ENCODE data around the gene PCDHGB6.
"Not testable (repeated sequence)": the region's sequence is repeated elsewhere in the genome, so short reads cannot be mapped to it uniquely, and the experiment has no call there.

The PCDHGB6 gene

GRCh38 chr5:141403387-141403786, 4.4 kb upstream of the PCDHGB6 start:
- H3K4me3 ChIP-seq (ENCODE audit: low read length) = no peak overlapping the region
- TF ChIP-seq CTCF (conservative IDR thresholded peaks at IDR 0.05; ENCODE audit: low read depth, low read length) = no peak
- no peak for DNase-seq (ENCODE audit: low read depth)

GRCh38 chr5:141409598-141410306, 1.9 kb downstream of the PCDHGB6 start:
- DNase-seq (ENCODE audit: low read depth) = no peak
- no peak for TF ChIP-seq CTCF (conservative IDR thresholded peaks at IDR 0.05; ENCODE audit: low read depth, low read length)
- no peak overlapping the region for H3K4me3 ChIP-seq (ENCODE audit: low read length)

GRCh38 chr5:141411575-141411974, 3.8 kb downstream of the PCDHGB6 start:
- H3K4me3 ChIP-seq (ENCODE audit: low read length) = no peak overlapping the region
- no peak for TF ChIP-seq CTCF (conservative IDR thresholded peaks at IDR 0.05; ENCODE audit: low read depth, low read length)
- DNase-seq (ENCODE audit: low read depth) = no peak

GRCh38 chr5:141412854-141413539, 5.2 kb downstream of the PCDHGB6 start, which contains the start of gene PCDHGA10:
Gene PCDHGA10, plus strand, starts transcription at chr5:141412987. Its CDS starts 189 bp downstream, at chr5:141413176.
- DNase-seq (ENCODE audit: low read depth) = no peak
- peak; percentile 67 for TF ChIP-seq CTCF (conservative IDR thresholded peaks at IDR 0.05; ENCODE audit: low read depth, low read length)
- peak within 1 kb of the TSS; percentile 54 for H3K4me3 ChIP-seq (ENCODE audit: low read length)

GRCh38 chr5:141413540-141414069, 5.8 kb downstream of the PCDHGB6 start:
- no peak for TF ChIP-seq CTCF (conservative IDR thresholded peaks at IDR 0.05; ENCODE audit: low read depth, low read length)
- DNase-seq (ENCODE audit: low read depth) = no peak
- peak overlapping the region; percentile 54 for H3K4me3 ChIP-seq (ENCODE audit: low read length)

GRCh38 chr5:141414548-141415274, 6.9 kb downstream of the PCDHGB6 start:
- H3K4me3 ChIP-seq (ENCODE audit: low read length); DNase-seq (ENCODE audit: low read depth): not testable (repeated sequence)

GRCh38 chr5:141415275-141415618, 7.4 kb downstream of the PCDHGB6 start:
- not testable (repeated sequence) for H3K4me3 ChIP-seq (ENCODE audit: low read length)

More at GRCh38 chr5:141415275-141415618, 7.4 kb downstream of the PCDHGB6 start:
- not testable (repeated sequence) for DNase-seq (ENCODE audit: low read depth)

Data from retinal pigment epithelial cell (primary cell).